ENCODE measurements around the gene PTGFRN.
"Not testable (repeated sequence)": the region's sequence is repeated elsewhere in the genome, so short reads cannot be mapped to it uniquely, and the experiment has no call there.

PTGFRN gene

GRCh38 chr1:116971965-116972673 lies 62.4 kb downstream of the PTGFRN start:
- no peaks in the 10 kb centered on the region for H3K27me3 ChIP-seq

GRCh38 chr1:116972674-116973030 lies 62.9 kb downstream of the PTGFRN start:
- TF ChIP-seq, protein P1, sequence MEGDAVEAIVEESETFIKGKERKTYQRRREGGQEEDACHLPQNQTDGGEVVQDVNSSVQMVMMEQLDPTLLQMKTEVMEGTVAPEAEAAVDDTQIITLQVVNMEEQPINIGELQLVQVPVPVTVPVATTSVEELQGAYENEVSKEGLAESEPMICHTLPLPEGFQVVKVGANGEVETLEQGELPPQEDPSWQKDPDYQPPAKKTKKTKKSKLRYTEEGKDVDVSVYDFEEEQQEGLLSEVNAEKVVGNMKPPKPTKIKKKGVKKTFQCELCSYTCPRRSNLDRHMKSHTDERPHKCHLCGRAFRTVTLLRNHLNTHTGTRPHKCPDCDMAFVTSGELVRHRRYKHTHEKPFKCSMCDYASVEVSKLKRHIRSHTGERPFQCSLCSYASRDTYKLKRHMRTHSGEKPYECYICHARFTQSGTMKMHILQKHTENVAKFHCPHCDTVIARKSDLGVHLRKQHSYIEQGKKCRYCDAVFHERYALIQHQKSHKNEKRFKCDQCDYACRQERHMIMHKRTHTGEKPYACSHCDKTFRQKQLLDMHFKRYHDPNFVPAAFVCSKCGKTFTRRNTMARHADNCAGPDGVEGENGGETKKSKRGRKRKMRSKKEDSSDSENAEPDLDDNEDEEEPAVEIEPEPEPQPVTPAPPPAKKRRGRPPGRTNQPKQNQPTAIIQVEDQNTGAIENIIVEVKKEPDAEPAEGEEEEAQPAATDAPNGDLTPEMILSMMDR (IDR thresholded peaks at IDR 0.05; ENCODE audit: low read depth, low read length) = no peak
- Histone ChIP-seq H3K36me3 (no peaks in the 10 kb centered on the region; the same call in 1 of the 2 replicates), H3K27me3 (no peaks in the 10 kb centered on the region), H3K4me1 (no peaks in the 10 kb centered on the region), H3K4me3 (ENCODE audit: low read depth, low read length) (no peak overlapping the region), H3K9me3 (no peaks in the 10 kb centered on the region; the same call in 1 of the 2 replicates)
- DNase-seq = no peak

More at GRCh38 chr1:116971965-116972673, 62.4 kb downstream of the PTGFRN start:
- Histone ChIP-seq H3K9me3 (no peaks in the 10 kb centered on the region; the same call in 1 of the 2 replicates), H3K36me3 (no peaks in the 10 kb centered on the region; the same call in 1 of the 2 replicates), H3K4me1 (no peaks in the 10 kb centered on the region), H3K4me3 (ENCODE audit: low read depth, low read length) (no peak overlapping the region)
- TF ChIP-seq, protein P1 (IDR thresholded peaks at IDR 0.05; ENCODE audit: low read depth, low read length) = no peak
- DNase-seq = no peak

DNA sequence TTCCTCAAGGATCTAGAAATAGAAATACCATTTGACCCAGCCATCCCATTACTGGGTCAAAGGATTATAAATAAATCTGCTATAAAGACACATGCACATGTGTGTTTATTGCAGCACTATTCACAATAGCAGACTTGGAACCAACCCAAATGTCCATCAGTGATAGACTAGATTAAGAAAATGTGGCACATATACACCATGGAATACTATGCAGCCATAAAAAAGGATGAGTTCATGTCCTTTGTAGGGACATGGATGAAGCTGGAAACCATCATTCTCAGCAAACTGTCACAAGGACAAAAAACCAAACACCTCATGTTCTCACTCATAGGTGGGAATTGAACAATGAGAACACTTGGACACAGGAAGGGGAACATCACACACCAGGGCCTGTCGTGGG lies 70.6 kb downstream of the PTGFRN start:
- H3K4me3 ChIP-seq (ENCODE audit: low read depth, low read length); H3K27me3 ChIP-seq; H3K4me1 ChIP-seq; H3K36me3 ChIP-seq; H3K9me3 ChIP-seq; DNase-seq: not testable (repeated sequence)

DNA sequence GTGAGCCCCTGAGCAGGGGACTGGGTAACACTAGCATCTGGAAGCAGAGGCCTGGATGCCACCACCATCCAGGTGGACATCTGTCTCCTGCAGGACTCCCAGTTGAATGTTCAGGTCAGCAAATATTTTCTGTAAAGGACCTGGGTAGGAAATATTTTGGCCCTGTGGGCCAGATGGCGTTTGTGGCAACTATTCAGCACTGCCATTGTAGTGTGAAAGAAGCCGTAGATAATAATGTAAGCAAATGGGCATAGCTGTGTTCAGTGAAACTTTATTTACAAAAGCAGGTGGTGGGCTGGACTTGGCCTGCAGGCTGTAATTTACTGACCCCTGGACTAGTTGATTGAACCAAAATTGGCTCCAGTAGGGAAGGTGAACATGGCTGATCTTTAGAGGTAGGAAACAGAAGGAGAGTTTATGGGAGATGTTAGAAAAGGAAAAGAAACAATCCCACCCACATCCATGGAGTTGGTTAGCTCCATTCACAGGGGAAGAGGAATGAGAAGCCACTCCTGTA lies 71.9 kb downstream of the PTGFRN start:
- no peaks in the 10 kb centered on the region for H3K4me1 ChIP-seq
- H3K27me3 ChIP-seq = no peaks in the 10 kb centered on the region
- no peaks in the 10 kb centered on the region for H3K36me3 ChIP-seq
- TF ChIP-seq, protein P1 (IDR thresholded peaks at IDR 0.05; ENCODE audit: low read depth, low read length) = no peak
- H3K9me3 ChIP-seq = no peaks in the 10 kb centered on the region
- DNase-seq = no peak
- H3K4me3 ChIP-seq (ENCODE audit: low read depth, low read length) = no peak overlapping the region

GRCh38 chr1:116982319-116983004 lies 72.7 kb downstream of the PTGFRN start:
- Histone ChIP-seq H3K4me3 (ENCODE audit: low read depth, low read length) (no peak overlapping the region), H3K4me1 (no peaks in the 10 kb centered on the region), H3K9me3 (no peaks in the 10 kb centered on the region), H3K27me3 (no peaks in the 10 kb centered on the region), H3K36me3 (no peaks in the 10 kb centered on the region)
- DNase-seq = no peak
- TF ChIP-seq, protein P1 (IDR thresholded peaks at IDR 0.05; ENCODE audit: low read depth, low read length) = no peak

DNA sequence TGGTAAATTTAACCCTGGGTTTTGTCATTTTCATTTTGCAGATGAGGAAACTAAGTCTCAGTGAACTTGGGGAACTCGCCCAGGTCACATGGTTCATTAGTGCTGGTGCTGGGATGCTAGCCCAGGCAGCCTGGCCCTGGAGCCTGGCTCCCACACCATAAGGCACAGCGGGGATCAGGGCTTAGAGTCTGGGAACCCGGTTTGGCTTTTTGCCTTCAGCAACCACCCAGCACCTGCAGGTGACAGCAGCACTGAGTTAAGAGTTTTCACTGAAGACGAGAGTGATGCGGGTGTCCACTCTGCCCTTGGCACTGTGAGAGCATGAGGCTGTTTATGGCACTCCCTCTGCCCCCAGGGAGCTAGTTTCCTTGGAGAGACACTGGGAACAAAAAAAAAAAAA lies 73.4 kb downstream of the PTGFRN start:
- DNase-seq = no peak

More for the DNA sequence above, 73.4 kb downstream of the PTGFRN start:
- Histone ChIP-seq H3K4me3 (ENCODE audit: low read depth, low read length) (no peak overlapping the region), H3K4me1 (no peaks in the 10 kb centered on the region), H3K27me3 (no peaks in the 10 kb centered on the region), H3K9me3 (no peaks in the 10 kb centered on the region), H3K36me3 (no peaks in the 10 kb centered on the region)
- TF ChIP-seq, protein P1 (IDR thresholded peaks at IDR 0.05; ENCODE audit: low read depth, low read length) = no peak

Data from BE2C (cell line).